A673 (cell line): Measurements from ENCODE around the gene ADAM12.

ENCODE experiments used
- EZH2 ChIP-seq: fragments of 200-600 bp; sonication (generic); IDR thresholded peaks from 2 replicates; pipeline ENCODE4 v1.6.1; 2017; ENCODE audit warnings: borderline replicate concordance, low read depth, mild to moderate bottlenecking, mixed read lengths, antibody characterized with exemption, low read length; ENCODE audit not compliant: poor library complexity, severe bottlenecking
- TF ChIP-seq, protein P1 (sequence below): fragments of 300-800, 200-600 bp; sonication (generic); conservative IDR thresholded peaks from 2 replicates; pipeline ENCODE4 v1.5.1; 2017; ENCODE audit warnings: low read depth, mild to moderate bottlenecking, antibody characterized with exemption, low read length, moderate library complexity, mixed read lengths

GRCh38 chr10:126021833-126022500 is 366.3 kb downstream of the ADAM12 start:
- TF ChIP-seq, protein P1, sequence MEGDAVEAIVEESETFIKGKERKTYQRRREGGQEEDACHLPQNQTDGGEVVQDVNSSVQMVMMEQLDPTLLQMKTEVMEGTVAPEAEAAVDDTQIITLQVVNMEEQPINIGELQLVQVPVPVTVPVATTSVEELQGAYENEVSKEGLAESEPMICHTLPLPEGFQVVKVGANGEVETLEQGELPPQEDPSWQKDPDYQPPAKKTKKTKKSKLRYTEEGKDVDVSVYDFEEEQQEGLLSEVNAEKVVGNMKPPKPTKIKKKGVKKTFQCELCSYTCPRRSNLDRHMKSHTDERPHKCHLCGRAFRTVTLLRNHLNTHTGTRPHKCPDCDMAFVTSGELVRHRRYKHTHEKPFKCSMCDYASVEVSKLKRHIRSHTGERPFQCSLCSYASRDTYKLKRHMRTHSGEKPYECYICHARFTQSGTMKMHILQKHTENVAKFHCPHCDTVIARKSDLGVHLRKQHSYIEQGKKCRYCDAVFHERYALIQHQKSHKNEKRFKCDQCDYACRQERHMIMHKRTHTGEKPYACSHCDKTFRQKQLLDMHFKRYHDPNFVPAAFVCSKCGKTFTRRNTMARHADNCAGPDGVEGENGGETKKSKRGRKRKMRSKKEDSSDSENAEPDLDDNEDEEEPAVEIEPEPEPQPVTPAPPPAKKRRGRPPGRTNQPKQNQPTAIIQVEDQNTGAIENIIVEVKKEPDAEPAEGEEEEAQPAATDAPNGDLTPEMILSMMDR, result no peak
- no peak for TF ChIP-seq EZH2
